HepG2 (cell line): ENCODE measurements around the gene RASA3.

ENCODE experiments used
- MAZ ChIP-seq, 2 experiments: sonication (generic) in 1 of 2; formaldehyde crosslinking in 1 of 2; IDR thresholded peaks; 2 replicates each; pipeline versions ENCODE4 v1.5.0 to v1.6.1; 2012 to 2020; ENCODE audit warnings: low read depth in 2 of 2, mild to moderate bottlenecking in 2 of 2, borderline replicate concordance in 1 of 2, improper control_type of control experiment in 1 of 2, low read length in 1 of 2, missing genetic modification reagents in 1 of 2, moderate library complexity in 1 of 2
- NFYB ChIP-seq: sonication (generic); formaldehyde crosslinking; IDR thresholded peaks from 2 replicates; pipeline ENCODE4 v1.4.0; 2020; ENCODE audit warnings: missing genetic modification reagents
- TP53 ChIP-seq: sonication (generic); formaldehyde crosslinking; conservative IDR thresholded peaks from 2 replicates; pipeline ENCODE4 v1.4.0; 2020; ENCODE audit warnings: missing genetic modification reagents
- ZFAT ChIP-seq: sonication (generic); formaldehyde crosslinking; conservative IDR thresholded peaks from 2 replicates; pipeline ENCODE4 v1.8.1; 2023; ENCODE audit warnings: missing genetic modification reagents, inconsistent platforms
- TF ChIP-seq, protein P1 (sequence below): sonication (generic); formaldehyde crosslinking; IDR thresholded peaks from 2 replicates; pipeline ENCODE4 v1.5.0; 2020; ENCODE audit warnings: mild to moderate bottlenecking, missing genetic modification reagents, moderate library complexity
- TF ChIP-seq, protein P2 (sequence below), 2 experiments: fragments of 450-650 bp in 1 of 2; sonication (generic) in 1 of 2; formaldehyde crosslinking in 1 of 2; IDR thresholded peaks; 2 replicates each; pipeline versions ENCODE4 v1.6.1 to v1.8.0; 2016 to 2022; ENCODE audit warnings: antibody characterized with exemption in 1 of 2, mild to moderate bottlenecking in 1 of 2, missing genetic modification reagents in 1 of 2
- TF ChIP-seq, protein P3 (sequence below): sonication (generic); formaldehyde crosslinking; IDR thresholded peaks from 2 replicates; pipeline ENCODE4 v1.8.1; 2023; ENCODE audit warnings: missing genetic modification reagents, inconsistent platforms, borderline replicate concordance

DNA sequence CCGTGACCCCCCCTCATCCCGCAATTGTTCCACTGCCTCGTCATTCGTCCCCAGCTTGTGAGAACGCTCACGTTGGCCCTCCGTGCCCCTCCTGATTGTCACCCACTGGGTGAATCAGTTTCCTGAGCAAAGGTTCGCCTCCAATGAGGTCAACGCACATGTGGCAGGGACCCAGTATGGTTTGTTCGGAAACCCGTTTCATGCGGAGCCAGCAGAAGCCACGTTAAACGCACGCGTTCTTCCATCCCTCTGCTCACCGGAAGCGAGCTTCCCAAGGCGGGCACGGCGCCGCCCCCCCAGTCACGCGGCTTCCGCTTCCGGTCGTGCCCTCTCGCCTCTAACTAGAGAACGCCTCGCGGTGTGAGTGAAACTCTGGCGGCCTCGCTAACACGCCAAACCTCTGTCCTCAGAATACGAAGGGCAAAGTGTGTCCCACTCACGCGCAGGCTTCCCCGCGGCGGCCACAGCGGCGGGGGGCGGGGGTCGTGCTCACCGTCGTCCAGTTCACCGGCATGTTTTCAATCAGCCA is 28.7 kb upstream of the RASA3 start:
- TF ChIP-seq, protein P1, sequence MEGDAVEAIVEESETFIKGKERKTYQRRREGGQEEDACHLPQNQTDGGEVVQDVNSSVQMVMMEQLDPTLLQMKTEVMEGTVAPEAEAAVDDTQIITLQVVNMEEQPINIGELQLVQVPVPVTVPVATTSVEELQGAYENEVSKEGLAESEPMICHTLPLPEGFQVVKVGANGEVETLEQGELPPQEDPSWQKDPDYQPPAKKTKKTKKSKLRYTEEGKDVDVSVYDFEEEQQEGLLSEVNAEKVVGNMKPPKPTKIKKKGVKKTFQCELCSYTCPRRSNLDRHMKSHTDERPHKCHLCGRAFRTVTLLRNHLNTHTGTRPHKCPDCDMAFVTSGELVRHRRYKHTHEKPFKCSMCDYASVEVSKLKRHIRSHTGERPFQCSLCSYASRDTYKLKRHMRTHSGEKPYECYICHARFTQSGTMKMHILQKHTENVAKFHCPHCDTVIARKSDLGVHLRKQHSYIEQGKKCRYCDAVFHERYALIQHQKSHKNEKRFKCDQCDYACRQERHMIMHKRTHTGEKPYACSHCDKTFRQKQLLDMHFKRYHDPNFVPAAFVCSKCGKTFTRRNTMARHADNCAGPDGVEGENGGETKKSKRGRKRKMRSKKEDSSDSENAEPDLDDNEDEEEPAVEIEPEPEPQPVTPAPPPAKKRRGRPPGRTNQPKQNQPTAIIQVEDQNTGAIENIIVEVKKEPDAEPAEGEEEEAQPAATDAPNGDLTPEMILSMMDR: no peak
- TF ChIP-seq MAZ (IDR thresholded peaks at IDR 0.05; ENCODE audit: borderline replicate concordance, low read depth, low read length) (no peak), MAZ (CRISPR knock-in tag; IDR thresholded peaks at IDR 0.05; ENCODE audit: low read depth) (no peak), TP53 (CRISPR knock-in tag) (no peak), NFYB (CRISPR knock-in tag) (no peak), ZFAT (CRISPR knock-in tag) (no peak)
- TF ChIP-seq, protein P2, sequence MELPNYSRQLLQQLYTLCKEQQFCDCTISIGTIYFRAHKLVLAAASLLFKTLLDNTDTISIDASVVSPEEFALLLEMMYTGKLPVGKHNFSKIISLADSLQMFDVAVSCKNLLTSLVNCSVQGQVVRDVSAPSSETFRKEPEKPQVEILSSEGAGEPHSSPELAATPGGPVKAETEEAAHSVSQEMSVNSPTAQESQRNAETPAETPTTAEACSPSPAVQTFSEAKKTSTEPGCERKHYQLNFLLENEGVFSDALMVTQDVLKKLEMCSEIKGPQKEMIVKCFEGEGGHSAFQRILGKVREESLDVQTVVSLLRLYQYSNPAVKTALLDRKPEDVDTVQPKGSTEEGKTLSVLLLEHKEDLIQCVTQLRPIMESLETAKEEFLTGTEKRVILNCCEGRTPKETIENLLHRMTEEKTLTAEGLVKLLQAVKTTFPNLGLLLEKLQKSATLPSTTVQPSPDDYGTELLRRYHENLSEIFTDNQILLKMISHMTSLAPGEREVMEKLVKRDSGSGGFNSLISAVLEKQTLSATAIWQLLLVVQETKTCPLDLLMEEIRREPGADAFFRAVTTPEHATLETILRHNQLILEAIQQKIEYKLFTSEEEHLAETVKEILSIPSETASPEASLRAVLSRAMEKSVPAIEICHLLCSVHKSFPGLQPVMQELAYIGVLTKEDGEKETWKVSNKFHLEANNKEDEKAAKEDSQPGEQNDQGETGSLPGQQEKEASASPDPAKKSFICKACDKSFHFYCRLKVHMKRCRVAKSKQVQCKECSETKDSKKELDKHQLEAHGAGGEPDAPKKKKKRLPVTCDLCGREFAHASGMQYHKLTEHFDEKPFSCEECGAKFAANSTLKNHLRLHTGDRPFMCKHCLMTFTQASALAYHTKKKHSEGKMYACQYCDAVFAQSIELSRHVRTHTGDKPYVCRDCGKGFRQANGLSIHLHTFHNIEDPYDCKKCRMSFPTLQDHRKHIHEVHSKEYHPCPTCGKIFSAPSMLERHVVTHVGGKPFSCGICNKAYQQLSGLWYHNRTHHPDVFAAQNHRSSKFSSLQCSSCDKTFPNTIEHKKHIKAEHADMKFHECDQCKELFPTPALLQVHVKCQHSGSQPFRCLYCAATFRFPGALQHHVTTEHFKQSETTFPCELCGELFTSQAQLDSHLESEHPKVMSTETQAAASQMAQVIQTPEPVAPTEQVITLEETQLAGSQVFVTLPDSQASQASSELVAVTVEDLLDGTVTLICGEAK (IDR thresholded peaks at IDR 0.05): no peak
- TF ChIP-seq, protein P2 (CRISPR knock-in tag; IDR thresholded peaks at IDR 0.05): no peak
- TF ChIP-seq, protein P3, sequence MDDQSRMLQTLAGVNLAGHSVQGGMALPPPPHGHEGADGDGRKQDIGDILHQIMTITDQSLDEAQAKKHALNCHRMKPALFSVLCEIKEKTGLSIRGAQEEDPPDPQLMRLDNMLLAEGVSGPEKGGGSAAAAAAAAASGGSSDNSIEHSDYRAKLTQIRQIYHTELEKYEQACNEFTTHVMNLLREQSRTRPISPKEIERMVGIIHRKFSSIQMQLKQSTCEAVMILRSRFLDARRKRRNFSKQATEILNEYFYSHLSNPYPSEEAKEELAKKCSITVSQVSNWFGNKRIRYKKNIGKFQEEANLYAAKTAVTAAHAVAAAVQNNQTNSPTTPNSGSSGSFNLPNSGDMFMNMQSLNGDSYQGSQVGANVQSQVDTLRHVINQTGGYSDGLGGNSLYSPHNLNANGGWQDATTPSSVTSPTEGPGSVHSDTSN (CRISPR knock-in tag): no peak
